Measurements from ENCODE around the gene ASXL2.

Gene ASXL2

GRCh38 chr2:25816249-25816648, 62.0 kb downstream of the ASXL2 start:
- no peak overlapping the region for H3K4me3 ChIP-seq (ENCODE audit: low read length)
- no peak for DNase-seq (ENCODE audit: low read depth, low spot score)

DNA sequence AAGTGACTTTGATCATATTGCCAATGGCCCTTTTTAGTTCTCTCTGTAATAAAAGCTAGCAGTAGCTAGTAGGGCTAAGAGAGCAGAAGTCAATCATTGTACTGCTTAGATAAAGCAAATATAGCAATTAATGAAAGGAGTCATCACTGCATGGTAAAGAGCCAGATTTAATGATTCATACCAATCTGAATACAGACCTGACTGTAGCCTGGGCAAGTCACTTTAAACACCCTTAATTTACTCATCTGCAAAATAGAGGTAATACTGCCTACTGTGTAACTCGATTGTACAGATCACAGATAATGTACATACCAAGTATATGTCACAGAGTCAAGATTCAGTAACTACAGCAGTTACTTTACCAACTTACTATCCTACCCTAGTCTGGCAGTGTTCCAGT, 63.6 kb downstream of the ASXL2 start:
- no peak overlapping the region for H3K4me3 ChIP-seq (ENCODE audit: low read length)
- DNase-seq (ENCODE audit: low read depth, low spot score) = no peak

DNA sequence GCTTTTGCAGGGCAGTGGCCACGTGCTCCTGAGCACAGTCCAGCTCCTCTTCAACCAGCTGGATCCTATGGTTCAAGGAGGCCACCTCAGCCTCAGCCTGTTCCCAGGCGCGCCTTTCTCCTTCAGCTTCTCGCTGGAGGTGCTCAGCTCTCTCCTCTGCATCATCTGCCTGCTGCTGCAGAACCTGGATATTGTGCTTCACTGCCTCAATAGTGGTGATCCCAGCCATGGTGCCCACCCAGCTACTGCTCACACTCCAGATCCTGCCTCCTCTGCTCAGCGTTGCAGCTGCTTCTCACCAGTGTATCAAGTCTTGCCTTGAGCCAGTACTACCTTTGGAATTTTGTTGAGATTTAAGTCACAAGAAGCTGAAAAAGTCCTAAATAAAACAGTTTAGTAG, 67.9 kb downstream of the ASXL2 start:
- DNase-seq (ENCODE audit: low read depth, low spot score) = no peak
- H3K4me3 ChIP-seq (ENCODE audit: low read length) = no peak overlapping the region

DNA sequence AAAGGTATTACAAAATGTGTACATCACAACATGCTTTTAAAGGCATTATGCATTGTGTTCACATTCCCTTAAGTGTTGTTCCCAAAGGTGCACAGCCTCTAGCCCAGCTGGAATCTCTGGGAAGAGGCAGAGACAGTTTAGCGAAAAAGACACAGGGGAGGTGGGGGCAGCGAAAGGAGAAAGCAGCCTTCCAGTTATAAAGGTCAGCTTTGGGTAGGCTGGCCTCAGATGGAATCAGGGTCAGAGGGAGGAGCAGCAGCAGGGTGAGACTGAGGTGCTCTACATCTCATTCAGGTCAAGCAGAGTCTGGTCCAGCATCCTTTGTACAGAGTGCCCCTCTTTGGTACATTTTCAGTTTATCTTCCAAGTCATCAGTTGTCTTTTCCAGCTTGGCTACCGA, 68.6 kb downstream of the ASXL2 start:
- DNase-seq (ENCODE audit: low read depth, low spot score) = no peak
- no peak overlapping the region for H3K4me3 ChIP-seq (ENCODE audit: low read length)

- DNase-seq (ENCODE audit: low read depth, low spot score) = no peak
- no peak overlapping the region for H3K4me3 ChIP-seq (ENCODE audit: low read length)
Measured at GRCh38 chr2:25808006-25808383, 70.3 kb downstream of the ASXL2 start.

- DNase-seq (ENCODE audit: low read depth, low spot score) = no peak
- no peak overlapping the region for H3K4me3 ChIP-seq (ENCODE audit: low read length)
Measured at GRCh38 chr2:25806941-25807340, 71.3 kb downstream of the ASXL2 start.

GRCh38 chr2:25805987-25806386, 72.3 kb downstream of the ASXL2 start:
- DNase-seq (ENCODE audit: low read depth, low spot score) = no peak
- no peak overlapping the region for H3K4me3 ChIP-seq (ENCODE audit: low read length)

GRCh38 chr2:25804338-25804737, 73.9 kb downstream of the ASXL2 start:
- H3K4me3 ChIP-seq (ENCODE audit: low read length) = no peak overlapping the region
- DNase-seq (ENCODE audit: low read depth, low spot score) = no peak

DNA sequence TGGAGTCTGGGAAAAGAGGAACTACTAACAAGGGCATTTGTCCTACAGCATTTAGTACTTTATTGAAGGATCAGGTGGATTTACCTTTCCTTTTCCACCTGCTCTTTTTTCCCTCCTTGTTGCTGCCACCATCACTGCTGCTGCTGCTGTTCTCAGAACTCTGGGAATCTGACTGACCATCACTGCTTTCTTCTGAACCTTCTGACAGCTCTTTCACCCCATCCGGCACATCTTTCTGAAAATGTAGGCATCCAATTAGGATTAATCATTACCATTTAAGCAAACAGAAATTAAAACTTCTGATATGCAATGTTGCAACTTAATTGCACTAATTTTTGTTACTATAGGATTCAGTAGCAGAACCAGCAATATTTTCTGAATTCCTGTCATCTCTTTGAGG, 79.0 kb downstream of the ASXL2 start:
- no peak overlapping the region for H3K4me3 ChIP-seq (ENCODE audit: low read length)
- no peak for DNase-seq (ENCODE audit: low read depth, low spot score)

DNA sequence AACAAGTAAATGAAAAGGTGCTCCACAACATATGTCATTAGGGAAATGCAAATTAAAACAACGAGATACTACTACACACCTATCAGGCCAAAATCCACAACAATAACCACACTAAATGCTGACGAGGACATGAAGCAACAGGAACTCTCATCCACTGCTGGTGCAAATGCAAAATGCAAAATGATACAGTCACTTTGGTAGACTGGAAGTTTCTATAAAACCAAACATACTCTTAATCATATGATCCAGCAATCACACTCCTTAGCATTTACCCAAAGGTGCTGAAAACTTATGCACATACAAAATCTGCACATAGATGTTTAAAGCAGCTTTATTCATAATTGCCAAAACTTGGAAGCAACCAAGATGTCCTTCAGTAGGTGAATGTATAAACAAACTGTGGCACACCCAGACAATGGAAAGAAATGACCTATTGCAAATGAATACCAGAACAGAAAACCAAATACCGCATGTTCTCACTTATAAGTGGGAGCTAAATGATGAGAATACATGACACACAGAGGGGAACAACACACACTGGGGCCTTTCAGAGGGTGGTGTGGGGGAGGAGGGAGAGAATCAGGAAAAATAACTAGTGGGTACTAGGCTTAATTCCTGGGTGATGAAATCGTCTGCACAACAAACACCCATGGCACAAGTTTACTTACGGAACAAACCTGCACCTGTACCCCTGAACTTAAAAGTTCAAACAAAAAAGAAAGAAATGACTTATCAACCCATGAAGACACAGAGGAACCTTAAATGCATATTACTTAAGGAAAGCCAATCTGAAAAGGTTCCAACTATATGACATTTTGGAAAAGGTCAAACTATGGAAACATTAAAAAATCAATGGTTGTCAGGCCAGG, 80.4 kb downstream of the ASXL2 start:
- no peak overlapping the region for H3K4me3 ChIP-seq (ENCODE audit: low read length)
- DNase-seq (ENCODE audit: low read depth, low spot score) = no peak

DNA sequence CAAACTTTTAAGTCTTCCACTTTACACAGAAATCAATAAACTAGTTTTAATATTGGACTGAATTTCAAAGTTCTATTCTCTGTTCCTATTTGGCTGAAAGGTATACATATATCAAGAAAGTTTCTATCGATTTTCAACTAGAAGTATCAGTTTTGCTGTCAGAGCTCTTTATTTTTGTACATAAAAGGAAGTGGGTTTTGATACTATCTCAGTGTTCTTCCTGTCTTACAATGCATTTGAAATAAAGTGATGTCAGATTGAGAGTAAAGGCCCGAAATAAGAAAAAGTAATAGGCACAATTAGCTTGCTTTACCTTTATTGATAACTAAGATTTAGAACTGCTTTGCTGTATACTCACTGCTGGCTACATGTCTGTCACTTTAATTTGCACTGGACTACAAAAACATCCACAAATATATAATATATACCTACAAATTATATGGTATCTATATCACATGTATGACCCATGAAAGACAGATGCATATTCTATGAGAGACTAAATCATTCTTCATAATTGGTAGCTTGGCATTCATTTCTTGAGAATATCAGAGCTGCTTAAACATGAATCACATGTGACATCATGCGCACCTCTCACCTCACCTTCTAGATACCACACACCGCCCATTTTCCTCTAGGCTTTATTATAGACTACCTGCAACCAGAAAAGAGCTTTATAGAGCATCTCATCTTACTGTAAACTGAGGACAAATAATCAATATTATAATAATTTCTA, 83.6 kb downstream of the ASXL2 start:
- peak; percentile 46 for DNase-seq (ENCODE audit: low read depth, low spot score)
- no peak overlapping the region; the same call in 1 of the 2 replicates for H3K4me3 ChIP-seq (ENCODE audit: low read length)

DNA sequence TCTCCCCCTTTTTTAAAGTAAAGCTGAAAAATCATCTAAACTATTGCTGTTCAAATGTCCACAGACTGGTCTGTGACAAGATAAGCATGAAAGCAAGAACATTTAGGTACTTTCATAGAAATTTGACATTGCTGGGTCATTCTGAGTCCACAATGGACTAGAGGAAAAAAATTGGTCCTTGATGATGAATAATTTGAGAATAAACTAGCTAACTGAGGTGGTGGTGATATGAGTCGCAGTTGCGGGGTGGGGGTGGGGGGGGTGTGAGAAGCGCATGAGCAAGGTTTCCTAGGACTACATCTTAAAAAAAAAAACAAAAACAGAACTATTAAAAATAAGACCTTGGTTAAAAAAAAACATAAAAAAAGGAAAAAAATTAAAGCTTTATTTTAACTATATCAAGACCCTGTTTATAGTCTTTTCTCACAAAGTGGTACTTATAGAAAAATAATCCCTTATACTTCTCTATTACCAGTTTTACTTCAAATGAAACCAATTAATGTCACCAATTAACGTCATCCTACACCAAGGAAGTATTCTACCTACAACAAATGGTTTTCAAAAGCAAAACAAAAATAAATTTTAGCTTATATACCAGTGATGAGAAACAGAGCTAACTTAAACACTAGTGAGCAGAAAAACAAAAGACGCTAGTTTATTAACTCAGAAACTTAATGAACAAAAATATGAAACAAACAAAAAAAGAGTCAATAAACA, 88.1 kb downstream of the ASXL2 start:
- no peak overlapping the region for H3K4me3 ChIP-seq (ENCODE audit: low read length)
- no peak for DNase-seq (ENCODE audit: low read depth, low spot score)

GRCh38 chr2:25788457-25788856, 89.8 kb downstream of the ASXL2 start:
- DNase-seq (ENCODE audit: low read depth, low spot score) = no peak
- no peak overlapping the region for H3K4me3 ChIP-seq (ENCODE audit: low read length)

DNA sequence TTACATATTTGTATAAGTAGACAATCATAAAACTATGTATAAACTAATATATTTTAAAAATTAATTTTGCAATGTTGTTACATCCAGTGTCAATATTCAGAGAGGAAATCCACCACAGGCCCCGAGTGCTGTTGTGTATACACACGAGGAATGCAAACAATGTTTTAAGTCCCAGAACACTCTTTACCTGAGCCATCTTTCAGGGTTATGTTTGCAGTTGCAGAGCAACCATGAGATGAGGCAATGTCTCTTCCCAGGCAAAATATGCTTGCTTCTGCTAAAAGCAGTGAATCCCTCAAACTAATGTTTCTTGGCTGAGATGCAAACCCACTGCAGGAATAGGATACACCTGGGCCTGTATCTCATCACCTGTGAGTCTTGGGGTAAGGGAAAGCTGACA, 91.3 kb downstream of the ASXL2 start:
- H3K4me3 ChIP-seq (ENCODE audit: low read length) = no peak overlapping the region
- DNase-seq (ENCODE audit: low read depth, low spot score) = no peak

DNA sequence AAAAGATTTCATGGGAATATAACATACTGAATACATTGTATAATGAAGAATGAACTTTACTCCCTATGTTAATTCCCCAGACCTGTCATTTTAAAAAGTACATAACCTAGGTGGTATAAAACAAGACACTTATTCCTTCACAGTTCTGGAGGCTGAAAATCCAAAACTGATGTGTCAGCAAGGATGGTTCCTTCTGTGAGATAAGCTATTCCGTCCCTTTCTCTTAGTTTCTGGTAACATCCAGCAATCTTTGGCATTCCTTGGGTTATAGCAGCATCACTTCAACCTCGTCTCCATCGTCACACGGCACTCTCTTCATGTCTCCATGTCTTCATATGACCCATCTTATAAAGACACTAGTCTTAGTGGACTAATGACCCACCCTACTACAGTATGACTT, 93.9 kb downstream of the ASXL2 start:
- H3K4me3 ChIP-seq (ENCODE audit: low read length) = no peak overlapping the region
- no peak for DNase-seq (ENCODE audit: low read depth, low spot score)

- H3K4me3 ChIP-seq (ENCODE audit: low read length) = no peak overlapping the region
- DNase-seq (ENCODE audit: low read depth, low spot score) = no peak
Measured at GRCh38 chr2:25777077-25777476, 101.2 kb downstream of the ASXL2 start.

DNA sequence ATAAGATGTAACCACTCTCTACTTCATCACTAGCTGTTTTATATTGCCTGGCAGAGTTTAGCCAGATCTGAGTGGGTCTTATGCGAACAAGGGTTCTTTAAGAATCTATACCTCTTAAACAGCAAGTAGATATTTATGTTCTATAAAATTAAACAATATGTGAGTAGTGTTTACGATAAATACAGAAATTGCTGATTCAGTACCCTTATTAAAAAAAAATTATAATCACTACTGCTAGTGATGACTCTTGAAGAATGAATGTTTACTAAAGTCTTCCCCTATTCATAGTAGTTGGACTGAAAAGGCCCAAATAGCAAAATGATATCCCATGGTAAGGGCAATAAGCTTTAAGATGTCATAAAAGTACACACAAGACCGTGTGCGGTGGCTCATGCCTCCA, 106.2 kb downstream of the ASXL2 start:
- no peak overlapping the region for H3K4me3 ChIP-seq (ENCODE audit: low read length)
- no peak for DNase-seq (ENCODE audit: low read depth, low spot score)

GRCh38 chr2:25763575-25763974, 114.7 kb downstream of the ASXL2 start:
- no peak overlapping the region for H3K4me3 ChIP-seq (ENCODE audit: low read length)
- no peak for DNase-seq (ENCODE audit: low read depth, low spot score)

DNA sequence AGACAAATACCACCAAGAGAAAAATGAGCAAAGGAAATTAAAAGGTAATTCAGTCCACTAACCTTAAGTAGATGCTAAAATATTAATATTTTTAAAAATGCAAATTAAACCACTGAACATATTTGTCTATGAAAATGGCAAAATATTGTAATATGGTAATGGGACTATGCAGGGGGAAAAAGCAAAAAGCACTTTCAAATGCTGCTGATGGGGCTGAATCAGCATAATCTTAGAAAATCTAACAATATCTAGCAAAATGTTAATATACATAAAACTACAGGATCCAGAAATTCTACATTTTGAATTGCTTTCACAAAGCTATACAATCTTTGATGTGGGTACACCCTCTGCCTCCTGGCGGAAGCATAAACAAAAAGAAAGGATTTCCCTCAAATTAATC, 118.0 kb downstream of the ASXL2 start:
- H3K4me3 ChIP-seq (ENCODE audit: low read length) = no peak overlapping the region
- DNase-seq (ENCODE audit: low read depth, low spot score) = no peak

GRCh38 chr2:25758348-25758747, 119.9 kb downstream of the ASXL2 start:
- no peak for DNase-seq (ENCODE audit: low read depth, low spot score)
- H3K4me3 ChIP-seq (ENCODE audit: low read length) = no peak overlapping the region

Data from Jurkat, Clone E6-1 (cell line).